Neural progenitor cell (in vitro differentiated cells): ENCODE measurements around the gene STK4.

Experiments
- CTCF ChIP-seq: fragments of 200-600 bp; sonication (generic); IDR thresholded peaks from 2 replicates; pipeline ENCODE4 v1.5.1; 2017; ENCODE audit warnings: antibody characterized with exemption, mild to moderate bottlenecking
- EZH2phosphoT487 ChIP-seq: fragments of 200-600 bp; sonication (generic); IDR thresholded peaks from 2 replicates; pipeline ENCODE4 v1.6.1; 2017; ENCODE audit warnings: antibody characterized with exemption

DNA sequence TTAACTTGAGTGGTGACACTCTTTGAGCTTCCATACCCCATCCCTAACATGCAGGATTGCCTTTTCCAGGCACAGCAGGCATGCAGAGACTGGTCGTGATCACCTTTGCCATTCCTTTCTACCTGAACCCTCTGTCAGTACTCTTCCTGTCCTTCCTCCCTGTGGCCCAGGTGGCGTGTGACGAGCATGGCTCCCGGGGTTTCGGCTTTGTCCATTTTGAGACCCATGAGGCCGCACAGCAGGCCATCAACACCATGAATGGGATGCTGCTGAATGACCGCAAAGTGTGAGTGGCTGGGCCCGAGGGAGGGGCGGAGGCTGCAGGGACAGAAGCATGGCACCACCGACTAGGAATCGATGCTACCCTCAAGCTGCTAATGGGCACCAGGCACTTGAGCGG lies 49.7 kb upstream of the STK4 start:
- TF ChIP-seq CTCF (no peak), EZH2phosphoT487 (no peak)
